OCI-LY7 (cell line): ENCODE results near the gene CCDC102A.

Experiments used
- CTCF ChIP-seq: fragments of 200-600 bp; sonication (generic); conservative IDR thresholded peaks from 2 replicates; pipeline ENCODE4 v1.5.1; 2014; ENCODE audit warnings: mild to moderate bottlenecking, antibody characterized with exemption, low read length, moderate library complexity, mixed read lengths
- EZH2phosphoT487 ChIP-seq: fragments of 200-600 bp; sonication (generic); IDR thresholded peaks from 2 replicates; pipeline ENCODE4 v1.6.1; 2018; ENCODE audit warnings: low read depth, borderline replicate concordance, mild to moderate bottlenecking, mixed run types, antibody characterized with exemption, low read length, moderate library complexity, mixed read lengths

GRCh38 chr16:57513371-57514102 lies 22.8 kb downstream of the CCDC102A start:
- TF ChIP-seq CTCF = no peak
- no peak for TF ChIP-seq EZH2phosphoT487
